HK-2 (cell line): ENCODE results near the gene ZNF280B.
"Not testable (repeated sequence)": the region's sequence is repeated elsewhere in the genome, so short reads cannot be mapped to it uniquely, and the experiment has no call there.

Experiments
- DNase-seq: peaks from one replicate; pipeline ENCODE4 v3.0.0-alpha.2; 2018; ENCODE audit not compliant: unreplicated experiment

Gene ZNF280B

DNA sequence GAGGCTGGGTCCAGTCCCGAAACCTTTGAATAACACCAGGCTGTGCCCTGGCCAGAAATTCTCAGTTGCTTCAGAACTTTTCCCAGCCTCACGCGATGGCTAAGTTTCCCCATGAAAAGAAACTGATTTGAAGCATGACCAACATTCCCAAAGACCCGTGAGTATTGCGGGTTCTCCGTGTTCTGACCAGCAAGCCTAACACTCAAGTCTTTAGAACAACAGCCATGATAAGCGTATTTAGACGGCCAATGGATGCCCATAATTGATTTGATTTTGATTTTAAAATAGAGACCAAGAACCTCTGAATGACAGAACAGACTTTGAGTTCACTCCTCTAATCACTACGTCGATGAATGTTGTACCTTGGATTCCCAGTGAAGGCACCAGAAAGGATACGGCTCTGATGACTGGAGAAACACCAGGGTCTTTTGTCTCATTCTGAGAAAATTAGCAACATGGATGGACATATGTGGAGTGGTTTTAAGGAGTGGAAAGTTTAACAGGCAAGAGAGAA is 43.9 kb downstream of the ZNF280B start:
- no peak for DNase-seq

DNA sequence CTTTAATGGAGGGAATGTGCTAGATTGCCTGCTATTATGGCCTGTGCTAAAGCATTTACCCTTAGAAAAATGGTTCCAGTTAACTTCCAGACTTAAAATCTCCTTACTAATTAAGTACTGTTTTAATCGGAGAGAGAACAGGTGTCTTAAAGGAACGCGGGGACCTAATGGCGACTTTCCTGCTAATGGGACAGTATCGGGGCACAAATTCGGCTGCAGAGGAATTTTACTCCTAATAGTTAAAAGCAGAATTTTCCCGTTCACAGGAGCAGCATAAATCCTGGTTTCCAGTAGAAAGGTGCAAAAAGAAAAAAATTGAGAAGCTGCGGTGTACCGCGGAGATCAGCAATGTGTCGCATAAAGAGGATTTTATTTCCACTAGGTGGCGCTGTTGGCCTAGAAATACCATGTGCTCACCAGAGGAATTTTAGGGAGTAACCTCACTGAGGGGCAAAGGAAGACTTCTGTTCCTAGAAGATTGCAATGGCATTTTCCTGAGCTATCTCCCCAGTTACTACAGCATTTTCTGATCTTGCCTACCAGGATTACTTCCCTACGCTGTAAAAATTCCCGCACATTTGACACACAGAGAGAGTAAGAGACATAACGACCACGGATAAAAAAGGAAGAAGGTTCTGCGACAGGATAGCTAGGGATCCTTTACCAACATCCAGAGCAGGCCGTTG is 44.5 kb downstream of the ZNF280B start:
- peak; percentile 35 for DNase-seq

DNA sequence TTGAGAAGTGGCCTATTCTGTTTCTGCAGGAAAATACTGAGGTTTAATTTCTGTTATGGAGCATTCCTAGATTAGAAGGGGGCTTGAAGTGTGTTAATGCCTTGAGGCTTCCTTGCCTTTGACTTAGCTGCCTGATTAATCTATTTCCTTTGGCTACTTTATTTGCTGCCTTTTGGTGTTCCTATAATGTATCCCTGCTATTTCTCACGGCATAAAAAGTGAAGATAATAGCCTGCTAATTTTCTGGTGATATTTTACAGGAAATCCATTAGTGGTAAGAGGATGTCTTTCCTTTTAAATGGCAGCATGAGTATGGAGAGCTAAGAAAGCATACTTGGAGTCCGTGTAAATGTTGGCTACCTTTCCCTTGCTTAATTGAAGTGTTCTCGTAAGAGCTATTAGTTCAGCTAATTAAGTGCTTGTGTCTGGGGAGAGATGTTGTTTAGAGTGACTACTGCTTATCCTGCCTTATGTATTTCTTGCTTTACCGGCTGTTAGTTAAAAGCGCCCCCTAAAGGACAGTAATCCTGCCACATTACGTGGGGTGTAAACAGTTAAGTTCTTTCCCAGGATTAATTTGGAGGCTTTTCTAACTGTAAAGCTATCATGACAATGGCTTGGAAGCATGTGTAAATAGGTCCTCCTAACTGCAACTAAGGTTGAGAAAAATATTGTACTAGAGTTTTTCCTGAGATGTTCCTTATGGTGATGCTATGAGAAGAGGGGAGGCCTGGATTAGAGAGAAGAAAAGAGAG is 45.6 kb downstream of the ZNF280B start:
- DNase-seq, result no peak

DNA sequence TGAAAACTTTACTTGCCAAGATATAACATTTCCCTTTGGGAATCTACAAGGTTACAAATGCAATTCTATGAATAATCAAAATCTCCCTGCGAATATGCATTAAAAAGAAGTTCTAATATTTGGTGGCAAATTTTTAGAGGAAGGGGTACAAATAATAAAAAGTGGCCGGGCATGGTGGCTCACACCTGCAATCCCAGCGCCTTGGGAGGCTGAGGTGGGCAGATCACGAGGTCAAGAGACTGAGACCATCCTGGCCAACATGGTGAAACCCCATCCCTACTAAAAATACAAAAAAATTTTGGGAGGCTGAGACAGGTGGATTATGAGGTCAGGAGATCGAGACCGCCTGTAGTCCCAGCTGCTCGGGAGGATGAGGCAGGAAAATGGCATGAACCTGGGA is 47.0 kb downstream of the ZNF280B start:
- no peak for DNase-seq

DNA sequence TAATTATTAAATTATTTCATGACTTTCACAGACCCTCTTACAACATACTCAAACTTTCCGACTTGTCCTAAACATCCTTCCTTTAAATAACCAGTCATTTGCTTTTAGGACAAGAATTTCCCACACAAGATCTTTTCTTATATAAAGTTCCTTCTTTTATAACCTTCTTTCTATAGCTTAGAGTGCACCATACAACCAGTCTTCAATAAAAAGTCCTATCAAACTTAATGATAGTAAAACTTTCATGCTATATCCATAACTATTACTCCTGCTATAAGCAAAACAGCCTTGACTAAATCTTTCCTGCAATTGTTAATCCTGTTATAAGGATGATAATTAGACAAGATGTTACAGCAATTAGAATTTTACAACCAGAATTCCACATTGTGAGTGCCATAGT is 47.4 kb downstream of the ZNF280B start:
- no peak for DNase-seq

DNA sequence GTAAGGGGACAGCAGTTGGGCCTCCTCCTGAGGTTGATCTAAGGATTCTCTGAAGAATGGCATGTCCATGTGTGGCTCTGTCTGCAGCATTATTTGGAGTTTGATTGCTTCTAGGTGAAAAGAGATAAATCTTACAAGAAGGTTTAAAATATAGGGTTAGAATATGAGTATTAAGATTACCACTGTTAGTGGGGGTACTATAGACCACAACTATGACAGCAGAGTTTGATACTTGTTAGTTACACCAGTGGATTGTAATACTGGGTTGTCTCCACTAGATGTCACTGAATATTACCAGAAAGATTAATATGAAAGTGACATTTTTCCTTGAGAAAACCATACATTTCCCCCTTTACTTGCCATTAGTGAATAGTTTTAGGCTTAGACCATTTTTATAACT is 47.9 kb downstream of the ZNF280B start:
- no peak for DNase-seq

DNA sequence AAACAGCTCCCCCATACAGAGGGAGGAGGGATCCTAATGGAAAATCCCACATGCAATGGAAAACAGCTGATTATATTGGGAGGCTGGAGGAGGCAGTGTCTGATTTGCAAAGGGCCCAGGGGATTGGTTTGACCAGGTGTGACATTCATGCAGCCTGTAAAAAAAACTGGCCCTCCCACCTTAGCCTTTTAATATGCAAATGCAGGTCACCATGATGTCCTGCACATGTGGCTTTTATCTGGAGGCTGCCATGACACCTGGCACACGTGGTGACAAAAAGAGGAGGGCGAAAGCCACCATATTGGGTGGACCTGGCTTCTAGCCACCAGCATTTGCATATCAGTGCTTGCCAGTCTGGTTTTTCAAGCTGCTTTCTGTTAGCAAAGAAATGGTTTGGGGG is 48.5 kb downstream of the ZNF280B start:
- DNase-seq, result no peak

DNA sequence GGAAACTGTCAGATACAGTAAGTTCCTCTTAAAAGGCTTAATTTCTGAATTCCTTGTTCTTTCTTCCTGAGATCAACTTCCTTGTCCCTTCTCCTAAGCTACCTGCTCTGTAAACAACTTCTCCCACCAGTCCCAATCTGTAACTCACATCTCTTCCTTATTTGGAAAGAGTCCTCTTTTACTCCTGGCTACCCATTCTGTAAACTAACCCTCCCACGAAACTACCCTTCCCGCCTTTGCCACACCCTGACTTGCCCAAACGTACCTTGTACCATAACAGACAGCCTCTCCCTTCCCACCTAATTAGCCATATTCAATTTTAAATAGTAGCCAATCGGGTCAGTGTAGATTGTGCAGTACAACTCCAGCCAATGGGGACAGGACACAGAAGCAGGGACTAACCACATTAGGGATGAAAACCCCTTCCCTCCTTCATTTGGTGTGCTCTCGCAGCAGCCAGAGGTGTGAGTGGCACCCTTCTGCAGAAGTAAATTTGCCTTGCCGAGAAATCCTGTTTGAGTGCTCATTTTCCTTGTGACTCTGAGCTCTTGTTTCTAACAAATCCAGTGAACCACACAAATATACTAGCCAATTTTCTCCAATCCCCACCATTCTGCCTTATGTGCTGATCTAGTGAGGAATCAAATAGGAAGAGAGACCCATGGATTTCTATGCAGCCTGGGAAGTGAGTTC is 49.5 kb downstream of the ZNF280B start:
- no peak for DNase-seq

DNA sequence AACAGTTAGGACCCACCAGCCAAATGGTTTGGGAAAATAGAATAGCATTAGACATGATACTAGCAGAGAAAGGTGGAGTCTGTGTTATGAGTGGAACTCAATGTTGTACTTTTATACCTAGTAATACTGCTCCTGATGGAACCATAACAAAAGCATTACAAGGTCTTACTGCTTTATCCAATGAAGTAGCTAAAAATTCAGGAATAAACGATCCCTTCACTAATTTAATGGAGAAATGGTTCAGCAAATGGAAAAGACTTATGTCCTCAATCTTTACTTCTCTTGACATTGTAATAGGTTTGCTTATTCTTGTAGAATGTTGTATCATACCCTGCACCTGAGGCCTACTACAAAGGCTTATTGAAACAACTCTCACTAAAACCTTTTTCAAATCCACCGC is 50.2 kb downstream of the ZNF280B start:
- no peak for DNase-seq

DNA sequence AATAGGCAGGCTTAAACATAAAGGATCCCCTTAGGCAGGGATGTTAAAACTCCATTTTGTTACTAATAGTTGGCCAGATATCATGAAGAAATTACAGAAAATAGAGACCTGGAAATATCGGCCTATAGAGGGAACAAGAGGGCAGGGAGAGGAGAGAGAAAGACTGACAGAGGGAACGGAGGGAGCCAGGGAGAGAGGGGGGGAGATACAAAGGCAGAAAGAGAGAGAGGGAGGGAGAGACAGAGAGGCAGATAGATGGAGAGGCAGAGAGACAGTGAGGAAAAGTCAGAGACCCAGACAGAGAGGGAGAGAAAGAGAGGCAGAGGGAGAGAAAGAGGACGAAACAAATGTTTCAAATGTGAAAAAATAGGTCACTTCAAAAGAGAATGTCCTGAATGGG is 53.5 kb downstream of the ZNF280B start:
- no peak for DNase-seq

DNA sequence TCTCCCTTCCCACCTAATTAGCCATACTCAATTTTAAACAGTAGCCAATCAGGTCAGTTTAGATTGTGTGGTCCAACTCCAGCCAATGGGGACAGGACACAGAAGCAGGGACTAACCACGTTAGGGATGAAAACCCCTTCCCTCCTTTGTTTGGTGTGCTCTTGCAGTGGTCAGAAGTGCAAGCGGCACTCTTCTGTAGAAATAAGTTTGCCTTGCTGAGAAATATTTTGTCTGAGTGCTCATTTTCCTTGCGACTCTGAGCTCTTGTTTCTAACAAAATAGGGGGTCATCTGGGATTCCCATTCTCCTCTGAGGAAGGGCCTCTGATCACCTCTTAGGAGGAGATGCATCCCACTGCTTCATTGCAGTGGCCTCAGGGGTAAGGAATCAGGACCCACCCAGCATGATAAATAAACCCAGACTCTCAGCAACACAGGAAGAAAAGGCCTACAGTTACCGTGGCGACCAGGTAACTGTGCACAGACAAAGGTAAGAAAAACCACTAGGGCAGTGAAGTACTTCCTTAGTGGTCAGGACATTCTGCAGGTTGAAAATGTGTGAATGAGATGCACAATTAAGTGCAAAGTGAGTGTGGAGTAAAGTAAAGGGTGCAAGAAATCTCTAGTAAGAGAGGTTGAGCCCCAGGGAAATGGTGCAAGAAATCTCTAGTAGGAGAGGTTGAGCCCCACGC is 55.4 kb downstream of the ZNF280B start:
- DNase-seq, result no peak

DNA sequence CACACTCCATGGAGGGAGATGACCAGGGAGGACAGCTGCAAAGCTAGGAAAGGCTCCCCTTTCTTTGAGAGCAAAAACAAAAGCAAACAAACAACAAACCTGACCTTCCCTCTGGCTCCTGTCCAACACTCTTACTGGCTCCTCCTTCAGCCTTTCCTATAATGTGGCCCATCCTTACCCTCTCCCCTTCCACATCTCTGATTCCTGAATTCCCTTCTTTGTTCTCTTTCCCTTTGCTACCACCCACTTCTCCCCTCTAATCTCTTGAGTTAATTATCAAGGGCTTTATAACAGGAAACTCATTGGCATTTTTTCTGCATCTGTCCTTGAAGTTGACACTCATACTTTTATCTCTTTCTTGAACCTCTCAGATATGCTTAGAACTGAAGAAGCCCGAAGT is 56.3 kb downstream of the ZNF280B start:
- DNase-seq, result no peak

DNA sequence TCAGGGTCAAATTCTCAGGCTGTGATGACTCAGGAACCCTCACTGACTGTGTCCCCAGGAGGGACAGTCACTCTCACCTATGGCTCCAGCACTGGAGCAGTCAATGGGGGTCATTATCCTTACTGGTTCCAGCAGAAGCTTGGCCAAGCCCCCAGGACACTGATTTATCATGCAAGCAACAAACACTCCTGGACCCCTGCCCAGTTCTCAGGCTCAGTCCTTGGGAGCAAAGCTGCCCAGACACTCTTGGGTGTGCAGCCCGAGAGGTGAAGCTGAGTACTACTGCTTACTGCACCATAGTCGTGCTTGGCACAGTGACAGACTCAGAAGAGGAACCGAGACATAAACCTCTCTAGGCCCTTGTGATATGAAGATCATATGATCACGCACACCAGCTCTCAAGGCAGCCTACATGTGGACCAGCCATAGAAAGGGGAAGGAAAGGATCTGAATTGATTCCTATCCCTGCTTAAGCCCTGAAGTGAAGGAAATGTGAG is 58.2 kb downstream of the ZNF280B start:
- no peak for DNase-seq

DNA sequence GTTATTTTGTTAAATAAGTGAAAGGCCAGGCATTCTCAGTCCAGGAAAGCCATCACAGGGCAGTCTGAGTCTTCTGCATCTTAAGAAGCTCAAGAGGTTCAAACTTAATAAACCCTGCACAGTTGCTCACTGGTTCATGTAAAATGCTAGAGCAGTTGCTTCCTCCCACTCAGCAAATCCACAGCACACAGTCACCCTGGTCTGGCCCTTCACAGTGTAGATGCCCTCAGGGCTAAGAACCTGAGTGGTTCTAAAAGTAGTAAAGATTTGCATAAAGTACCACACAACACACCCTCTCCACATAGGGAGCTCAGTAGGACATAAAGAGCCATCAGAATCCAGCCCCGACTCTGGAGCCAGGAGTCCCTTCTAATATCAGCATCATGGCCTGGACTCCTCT is 58.7 kb downstream of the ZNF280B start:
- DNase-seq, result no peak

DNA sequence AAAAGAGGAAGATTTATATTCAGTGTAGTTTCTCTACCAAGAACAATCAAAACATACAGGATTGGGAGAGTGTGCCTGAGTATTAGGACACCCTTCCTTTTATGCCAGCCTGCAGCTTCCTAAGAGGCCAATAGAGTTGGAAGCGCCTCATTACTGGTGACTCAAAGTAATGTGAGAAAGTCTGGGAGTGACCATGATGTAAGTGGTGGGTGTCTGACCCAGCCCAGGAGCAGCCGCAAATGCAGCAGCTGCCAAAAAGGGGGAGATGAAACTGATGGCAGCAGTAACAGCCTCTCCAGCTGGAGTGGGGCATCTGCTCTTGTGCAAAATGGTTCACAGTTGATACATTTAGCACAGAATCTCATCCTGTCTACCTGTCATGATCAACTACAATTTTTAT is 62.0 kb downstream of the ZNF280B start:
- DNase-seq, result no peak

DNA sequence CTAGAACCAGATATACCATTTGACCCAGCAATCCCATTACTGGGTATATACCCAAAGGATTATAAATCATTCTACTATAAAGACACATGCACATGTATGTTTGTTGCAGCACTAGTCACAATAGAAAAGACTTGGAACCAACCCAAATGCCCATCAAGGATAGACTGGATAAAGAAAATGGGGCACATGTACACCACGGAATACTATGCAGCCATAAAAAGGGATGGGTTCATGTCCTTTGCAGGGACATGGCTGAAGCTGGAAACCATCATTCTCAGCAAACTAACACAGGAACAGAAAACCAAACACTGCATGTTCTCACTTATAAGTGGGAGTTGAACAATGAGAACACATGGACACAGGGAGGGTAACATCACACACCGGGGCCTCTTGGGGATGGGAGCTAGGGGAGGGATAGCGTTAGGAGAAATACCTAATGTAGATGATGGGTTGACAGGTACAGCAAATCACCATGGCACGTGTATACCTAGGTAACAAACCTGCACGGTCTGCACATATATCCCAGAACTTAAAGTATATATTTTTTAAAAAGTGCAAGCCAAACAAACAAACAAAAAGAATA is 64.4 kb downstream of the ZNF280B start:
- DNase-seq, result not testable (repeated sequence)

DNA sequence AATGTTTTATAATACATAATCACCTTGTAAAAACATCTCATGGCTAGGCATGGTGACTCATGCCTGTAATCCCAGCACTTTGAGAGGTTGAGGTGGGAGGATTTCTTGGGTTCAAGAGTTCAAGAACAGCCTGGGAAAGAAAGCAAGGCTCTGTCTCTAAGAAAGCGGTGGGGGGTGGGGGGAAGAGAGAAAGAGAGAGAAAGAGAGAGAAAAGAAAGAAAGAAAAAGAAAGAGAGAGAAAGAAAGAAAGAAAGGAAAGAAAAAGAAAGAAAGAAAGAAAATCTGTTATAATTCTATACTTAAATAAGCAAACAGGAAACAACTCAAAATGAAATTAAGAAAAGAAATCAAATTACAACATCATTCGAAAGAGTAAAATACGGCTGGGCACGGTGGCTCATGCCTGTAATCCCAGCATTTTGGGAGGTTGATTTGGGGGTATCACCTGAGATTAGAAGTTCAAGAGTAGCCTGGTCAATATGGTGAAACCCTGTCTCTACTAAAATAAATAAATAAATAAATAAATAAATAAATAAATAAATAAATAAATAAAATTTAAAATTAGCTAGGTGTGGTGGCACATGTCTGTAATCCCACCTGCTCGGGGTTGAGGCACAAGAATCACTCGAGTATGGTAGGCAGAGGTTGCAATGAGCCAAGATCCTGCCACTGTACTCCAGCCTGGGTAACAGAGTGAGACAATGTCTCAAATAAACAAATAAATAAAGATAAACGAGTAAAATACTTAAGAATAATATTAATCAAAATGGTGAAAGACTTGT is 65.4 kb downstream of the ZNF280B start:
- no peak for DNase-seq

DNA sequence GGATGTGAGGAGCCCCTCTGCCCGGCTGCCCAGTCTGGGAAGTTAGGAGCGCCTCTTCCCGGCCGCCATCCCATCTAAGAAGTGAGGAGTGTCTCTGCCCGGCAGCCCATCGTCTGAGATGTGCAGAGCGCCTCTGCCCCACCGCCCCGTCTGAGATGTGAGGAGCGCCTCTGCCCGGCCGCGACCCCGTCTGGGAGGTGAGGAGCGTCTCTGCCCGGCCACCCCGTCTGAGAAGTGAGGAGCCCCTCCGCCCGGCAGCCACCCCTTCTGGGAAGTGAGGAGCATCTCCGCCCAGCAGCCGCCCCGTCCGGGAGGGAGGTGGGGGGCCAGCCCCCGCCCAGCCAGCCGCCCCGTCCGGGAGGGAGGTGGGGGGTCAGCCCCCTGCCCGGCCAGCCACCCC is 66.9 kb downstream of the ZNF280B start:
- not testable (repeated sequence) for DNase-seq

DNA sequence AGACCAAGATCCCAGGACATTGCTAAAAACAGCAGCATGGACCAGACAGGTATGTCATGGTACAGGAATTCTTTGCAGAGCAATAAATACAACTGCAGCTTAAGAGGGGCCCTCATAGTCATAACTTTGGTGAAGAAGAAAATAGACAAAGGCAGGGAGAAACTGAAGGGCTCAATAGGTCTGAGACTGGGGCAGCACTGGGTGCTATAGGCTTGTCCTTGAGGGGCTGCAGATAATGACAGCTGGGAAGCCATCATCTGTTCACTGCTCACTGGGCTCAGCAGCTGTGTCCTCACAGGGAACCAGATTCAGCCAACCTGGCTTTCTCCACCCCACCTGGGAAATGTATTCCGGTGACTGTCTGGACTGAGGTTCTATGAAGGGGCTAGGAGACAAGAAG is 68.4 kb downstream of the ZNF280B start:
- DNase-seq, result no peak
